HG03060 (cell line): ENCODE results near the gene CD300H.

Experiments used
- ATAC-seq: cut with Tn5 transposase; IDR thresholded peaks from one replicate; pipeline ENCODE4 v1.9.1; 2021; ENCODE audit warnings: low read depth, moderate number of reproducible peaks; ENCODE audit not compliant: unreplicated experiment

The CD300H gene

GRCh38 chr17:74567397-74567796 is at the start of gene CD300H:
CD300H (minus strand) TSS chr17:74567509.
- no peak for ATAC-seq

- ATAC-seq, result no peak
These were observed 49.4 kb upstream of the CD300H start for GRCh38 chr17:74616696-74617095.

GRCh38 chr17:74612046-74612445 is 44.7 kb upstream of the CD300H start:
- ATAC-seq, result no peak

- no peak for ATAC-seq
These were observed 42.8 kb upstream of the CD300H start for GRCh38 chr17:74610108-74610507.

GRCh38 chr17:74608511-74608910 is 41.2 kb upstream of the CD300H start:
- ATAC-seq, result no peak

GRCh38 chr17:74607221-74607620 is 39.9 kb upstream of the CD300H start:
- ATAC-seq, result no peak

- no peak for ATAC-seq
These were observed 38.7 kb upstream of the CD300H start for GRCh38 chr17:74606050-74606449.

GRCh38 chr17:74605361-74605760 is 38.1 kb upstream of the CD300H start:
- no peak for ATAC-seq

GRCh38 chr17:74604761-74605160 is 37.5 kb upstream of the CD300H start:
- no peak for ATAC-seq

GRCh38 chr17:74604200-74604599 is 36.9 kb upstream of the CD300H start:
- ATAC-seq, result no peak

GRCh38 chr17:74603746-74604145 is 36.4 kb upstream of the CD300H start:
- ATAC-seq, result no peak

GRCh38 chr17:74603037-74603635 is 35.8 kb upstream of the CD300H start:
- ATAC-seq, result no peak

- ATAC-seq, result no peak
These were observed 34.7 kb upstream of the CD300H start for GRCh38 chr17:74601944-74602572.

GRCh38 chr17:74599448-74599939 is 32.2 kb upstream of the CD300H start:
- ATAC-seq, result no peak

GRCh38 chr17:74599023-74599399 is 31.7 kb upstream of the CD300H start:
- ATAC-seq, result no peak

GRCh38 chr17:74598346-74599022 is 31.2 kb upstream of the CD300H start:
- ATAC-seq, result no peak

GRCh38 chr17:74597069-74597790 is 29.9 kb upstream of the CD300H start:
- ATAC-seq, result no peak

GRCh38 chr17:74595037-74595750 is 27.9 kb upstream of the CD300H start:
- no peak for ATAC-seq

- no peak for ATAC-seq
These were observed 25.0 kb upstream of the CD300H start, which contains the start of gene CD300LD for GRCh38 chr17:74592087-74592990. CD300LD (minus strand) TSS chr17:74592283; CDS start chr17:74592202, 81 bp downstream.
